ENCODE results near the gene BBOF1. TPM values are rescaled to one million over a fixed set of nuclear protein-coding genes. Genes with fewer than 3 reads are reported as not detected.

BBOF1 gene
- total and polyA plus RNA-seq, 2 of the 8 experiments (the other 6 are each of a cell fraction or from before 2014, with no cell fraction given), result 0.26 to 0.60 TPM

- Histone ChIP-seq H4K5ac (ENCODE audit: insufficient read length, low read depth, low read length) (peak overlapping the region; percentile 43), H2BK5ac (ENCODE audit: low read depth, low read length) (peak overlapping the region; percentile 96), H3K23me2 (ENCODE audit: low read depth, low read length) (peaks cover 7% of the 10 kb centered on the region; the same call in 1 of the 2 replicates), H4K20me1 (replicated peaks in 1 of 2; ENCODE audit: control insufficient read depth in 1 of 2, insufficient read depth in 2 of 2, low read length in 2 of 2) (no peaks in the 10 kb centered on the region), H3K4me2 (ENCODE audit: insufficient read depth in 1 of 2, low read depth in 2 of 2, low read length in 2 of 2) (peak overlapping the region; percentile 75 to 76), H3K36me3 (ENCODE audit: control insufficient read depth in 2 of 4, insufficient read depth in 4 of 4, low read length in 3 of 4) (no peaks in the 10 kb centered on the region), H2BK15ac (ENCODE audit: low read length) (no peak overlapping the region), H4K8ac (ENCODE audit: extremely low read depth, insufficient read depth, low read length) (peak overlapping the region; percentile 97; the same call in 1 of the 2 replicates), H2BK20ac (ENCODE audit: low read length) (no peak overlapping the region), H3K4me3 (ENCODE audit: extremely low read depth in 1 of 4, insufficient read depth in 2 of 4, low read depth in 3 of 4, low read length in 4 of 4) (peak overlapping the region; percentile 86 to 99 (median 91)), H3K4ac (replicated peaks; ENCODE audit: insufficient read length, low read depth, low read length) (no peak overlapping the region), H3K14ac (ENCODE audit: insufficient read length) (no peak overlapping the region), H3K79me2 (ENCODE audit: control insufficient read depth in 1 of 2, insufficient read depth in 2 of 2, low read length in 2 of 2) (peaks cover 3 to 46% of the 10 kb centered on the region in 2 experiments; a peak in 3 of 4 replicates), H3K4me1 (replicated peaks in 1 of 4; ENCODE audit: control insufficient read depth in 3 of 4, insufficient read depth in 4 of 4, low read length in 3 of 4) (peaks cover 0 to 3% (median 2%) of the 10 kb centered on the region in 4 experiments; a peak in 4 of 7 replicates), H4K91ac (replicated peaks; ENCODE audit: insufficient read length, low read length) (peak overlapping the region; percentile 32), H3K56ac (replicated peaks; ENCODE audit: insufficient read length, low read depth, low read length) (peak overlapping the region; percentile 75), H2AFZ (ENCODE audit: low read length) (0 out of 2 replicates have a peak overlapping the region, but pooled peaks have one; percentile 7), H3K27me3 (replicated peaks in 1 of 4; ENCODE audit: control insufficient read depth in 3 of 4, extremely low read depth in 1 of 4, insufficient read depth in 3 of 4, low read length in 3 of 4) (no peaks in the 10 kb centered on the region), H3K79me1 (ENCODE audit: low read depth, low read length) (no peaks in the 10 kb centered on the region; the same call in 1 of the 2 replicates), H3K9ac (replicated peaks in 1 of 4; ENCODE audit: extremely low read depth in 1 of 4, low read depth in 3 of 4, low read length in 3 of 4) (peak overlapping the region; percentile 81 to 99 (median 90)), H2BK12ac (ENCODE audit: low read depth, low read length) (peak overlapping the region; percentile 94), H3K27ac (ENCODE audit: low read depth, low read length) (peak overlapping the region; percentile 89), H3K18ac (ENCODE audit: extremely low read depth, low read length) (peak overlapping the region; percentile 71; the same call in 1 of the 2 replicates), H2BK120ac (replicated peaks; ENCODE audit: low read depth, low read length) (no peak overlapping the region), H2AK5ac (ENCODE audit: low read depth, low read length) (no peak overlapping the region; the same call in 1 of the 2 replicates), H3K23ac (ENCODE audit: insufficient read length) (no peak overlapping the region), H3K9me3 (ENCODE audit: insufficient read depth in 2 of 2, low read depth in 1 of 2, low read length in 1 of 2) (no peaks in the 10 kb centered on the region)
- TF ChIP-seq BCL11A (IDR thresholded peaks at IDR 0.05; ENCODE audit: low read depth in 2 of 2, low read length in 2 of 2) (no peak), HDAC2 (IDR thresholded peaks at IDR 0.05; ENCODE audit: borderline replicate concordance in 1 of 2, low read depth in 2 of 2, low read length in 2 of 2) (0 out of 4 replicates have a peak, but pooled peaks of 1 of the 2 experiments have one; percentile 49), CEBPB (IDR thresholded peaks at IDR 0.05; ENCODE audit: low read depth, low read length) (no peak), SIN3A (conservative IDR thresholded peaks at IDR 0.05 in 1 of 2, IDR thresholded peaks at IDR 0.05 in 1 of 2; ENCODE audit: low read depth in 1 of 2, low read length in 2 of 2) (0 out of 4 replicates have a peak, but pooled peaks of 1 of the 2 experiments have one; percentile 59), CBX8 (IDR thresholded peaks at IDR 0.05; ENCODE audit: borderline replicate concordance, low read depth, low read length) (no peak), RBBP5 (IDR thresholded peaks at IDR 0.05; ENCODE audit: borderline replicate concordance, low read depth, low read length) (0 out of 2 replicates have a peak, but pooled peaks have one; percentile 24), SAP30 (IDR thresholded peaks at IDR 0.05; ENCODE audit: insufficient read depth, insufficient replicate concordance, low read length) (peak; percentile 58), MAFK (IDR thresholded peaks at IDR 0.05; ENCODE audit: low read depth, low read length) (no peak), ASH2L (IDR thresholded peaks at IDR 0.05; ENCODE audit: low read length) (peak; percentile 44), KDM5A (IDR thresholded peaks at IDR 0.05; ENCODE audit: low read length) (no peak), CHD2 (IDR thresholded peaks at IDR 0.05; ENCODE audit: low read length) (no peak), HDAC6 (IDR thresholded peaks at IDR 0.05; ENCODE audit: low read depth, low read length) (no peak)
- WGBS, 2 experiments (ENCODE audit: extremely low coverage in 1 of 2, insufficient coverage in 1 of 2, insufficient read length in 1 of 2, insufficient replicate concordance in 2 of 2, low coverage in 1 of 2, low lambda C conversion rate in 2 of 2, missing lambda C conversion rate in 1 of 2), result 1% methylated on average over 15 of the region's 15 CpGs; no CpG with 5 or more reads in 1 of the 2 experiments
- ChIA-PET POLR2A (ENCODE audit: partially characterized antibody) (interaction anchor here (1.0 to 5.4 kb wide), 6 partner anchors 10 to 158 kb away, joined by 3 to 26 read pairs (median 4); no protein-coding TSS in a partner anchor), CTCF (ENCODE audit: partially characterized antibody) (interaction anchor here (0.6 kb wide), 2 partner anchors 176 to 396 kb away, joined by 3 to 4 read pairs; no protein-coding TSS in a partner anchor)
- FAIRE-seq (no peak), DNase-seq (ENCODE audit: low read depth in 1 of 2, low spot score in 2 of 2) (no peak)
Measured at GRCh38 chr14:74083784-74084276, 64.7 kb downstream of the BBOF1 start.
